Renal cortex interstitium (tissue), 11 donors: ENCODE results near the gene KLHDC1. TPM values are rescaled to one million over a fixed set of nuclear protein-coding genes. Genes with fewer than 3 reads are reported as not detected.
A peak's percentile ranks its signal among the peaks of the same experiment; 100 is the strongest.
"Not testable (repeated sequence)": the region's sequence is repeated elsewhere in the genome, so short reads cannot be mapped to it uniquely, and the experiment has no call there.

Experiments
- DNase-seq, 11 donors: peaks; one replicate each; pipeline ENCODE4 v3.0.0-alpha.2; 2013; ENCODE audit warnings: low read depth in 9 of 11, low spot score in 4 of 11; ENCODE audit errors: extremely low read depth in 1 of 11
- polyA plus RNA-seq, 3 donors: library from polyadenylated mRNA; unstranded; fragments of 120-200 nt; gene quantifications; one replicate each; pipeline ENCODE4 v1.2.1, GENCODE V29; 2013; ENCODE audit not compliant: insufficient read length in 3 of 3

KLHDC1 gene
- polyA plus RNA-seq, 3 donors, result 4.0 to 7.5 (median 5.3) TPM

DNA sequence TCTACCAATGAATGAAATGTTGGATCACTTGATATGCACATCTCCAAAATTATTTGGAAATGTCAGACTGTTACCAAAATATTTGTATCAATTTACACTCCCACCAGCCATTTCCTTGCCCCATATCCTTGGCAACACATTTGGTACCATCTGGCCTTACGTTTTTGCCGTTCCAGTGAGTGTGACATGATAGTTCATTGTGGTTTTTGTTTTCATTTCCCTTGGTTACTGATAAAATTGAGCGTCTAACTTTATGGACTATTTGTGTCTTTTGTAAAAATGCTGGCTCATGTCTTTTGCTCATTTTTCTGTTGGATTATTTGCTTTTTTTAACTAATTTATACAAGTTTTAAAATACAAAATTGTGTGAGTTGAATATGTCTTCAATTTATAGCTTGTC, 11.0 kb downstream of the KLHDC1 start:
- DNase-seq, result no peak

- not testable (repeated sequence) for DNase-seq
Observed at GRCh38 chr14:49704471-49704870, 11.6 kb downstream of the KLHDC1 start.

DNA sequence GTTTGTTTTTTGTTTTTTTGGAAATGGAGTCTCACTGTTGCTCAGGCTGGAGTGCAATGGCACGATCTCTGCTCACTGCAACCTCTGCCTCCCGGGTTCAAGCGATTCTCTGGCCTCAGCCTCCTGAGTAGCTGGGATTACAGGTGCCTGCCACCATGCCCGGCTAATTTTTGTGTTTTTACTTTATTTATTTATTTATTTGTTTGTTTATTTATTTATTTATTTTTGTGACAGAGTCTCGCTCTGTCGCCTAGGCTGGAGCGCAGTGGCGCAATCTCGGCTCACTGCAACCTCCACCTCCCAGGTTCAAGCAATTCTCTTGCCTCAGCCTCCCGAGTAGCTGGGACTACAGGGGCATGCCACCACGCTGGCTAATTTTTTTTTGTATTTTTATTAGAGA, 18.1 kb downstream of the KLHDC1 start:
- not testable (repeated sequence) for DNase-seq

GRCh38 chr14:49720744-49721143, 27.8 kb downstream of the KLHDC1 start:
- no peak for DNase-seq

GRCh38 chr14:49721733-49722435, 29.0 kb downstream of the KLHDC1 start:
- DNase-seq, result not testable (repeated sequence)

DNA sequence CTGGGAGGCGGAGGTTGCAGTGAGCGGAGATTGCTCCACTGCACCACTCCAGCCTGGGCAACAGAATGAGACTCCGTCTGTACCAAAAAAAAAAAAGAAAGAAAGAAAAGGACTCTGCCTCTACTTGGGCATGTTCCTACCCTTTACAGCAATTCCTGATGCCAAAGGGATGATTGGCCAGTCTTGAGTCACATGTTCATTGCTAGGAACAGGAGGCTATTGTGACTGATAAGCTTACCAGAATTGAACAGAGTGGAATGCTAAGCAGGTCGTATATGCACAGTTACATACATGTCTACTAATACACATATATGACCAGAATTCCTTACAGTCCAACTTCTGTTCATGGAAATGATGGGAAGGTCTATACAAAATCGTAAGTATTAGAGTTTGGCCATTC, 34.3 kb downstream of the KLHDC1 start:
- no peak for DNase-seq

DNA sequence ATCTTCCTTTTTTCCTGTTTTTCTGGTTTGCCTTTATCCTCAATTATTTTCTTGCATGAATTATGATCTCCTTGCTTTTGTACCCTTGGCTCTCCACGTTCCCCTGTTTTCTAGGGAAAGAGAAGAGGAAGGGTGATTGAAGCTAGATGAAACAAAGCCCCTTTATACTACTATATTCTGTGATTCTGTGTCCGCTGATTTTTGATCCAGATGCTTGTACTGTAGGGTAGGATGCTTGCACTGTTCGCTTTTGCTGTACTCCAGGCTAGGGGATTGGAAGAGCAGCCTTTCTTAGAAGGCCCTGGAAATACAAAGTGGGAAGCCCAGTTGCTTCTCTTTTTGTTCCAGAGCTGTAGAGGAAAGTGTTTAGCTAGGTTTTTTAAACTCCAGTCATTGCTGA, 40.0 kb downstream of the KLHDC1 start:
- no peak for DNase-seq

DNA sequence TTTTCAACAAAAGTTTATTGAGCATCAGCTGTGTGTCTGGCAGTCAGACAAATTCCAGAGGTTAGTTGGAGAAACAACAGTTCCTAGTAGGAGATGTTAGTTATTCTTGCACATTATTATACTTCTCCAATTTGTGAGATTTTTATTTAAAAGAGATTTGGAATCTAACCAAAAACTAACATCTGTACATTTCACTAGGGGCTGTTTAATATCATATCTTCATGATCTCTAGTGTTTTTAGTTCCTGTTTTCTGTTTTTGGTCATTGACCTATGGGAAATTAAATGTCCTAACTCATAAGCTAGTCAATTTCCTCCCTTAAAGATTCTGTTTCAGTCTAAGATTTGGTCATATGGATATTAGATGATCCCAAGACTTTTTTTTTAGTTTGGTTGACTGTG, 40.9 kb downstream of the KLHDC1 start:
- DNase-seq, result no peak

DNA sequence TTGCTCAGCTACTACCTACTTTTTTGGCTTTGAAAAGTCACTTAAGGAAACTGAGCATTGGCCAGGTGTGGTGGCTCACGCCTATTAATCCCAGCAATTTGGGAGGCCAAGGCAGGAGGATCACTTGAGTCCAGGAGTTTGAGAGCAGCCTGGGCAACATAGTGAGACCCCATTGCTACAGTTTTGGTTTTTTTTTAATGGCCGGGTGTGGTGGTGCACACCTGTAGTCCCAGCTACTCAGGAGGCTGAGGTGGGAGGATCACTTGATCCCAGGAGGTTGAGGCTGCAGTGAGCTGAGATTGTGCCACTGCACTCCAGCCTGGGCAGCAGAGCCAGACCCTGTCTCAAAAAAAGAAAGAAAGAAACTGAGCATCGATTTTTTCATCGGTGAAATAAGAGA, 42.7 kb downstream of the KLHDC1 start:
- not testable (repeated sequence) for DNase-seq

DNA sequence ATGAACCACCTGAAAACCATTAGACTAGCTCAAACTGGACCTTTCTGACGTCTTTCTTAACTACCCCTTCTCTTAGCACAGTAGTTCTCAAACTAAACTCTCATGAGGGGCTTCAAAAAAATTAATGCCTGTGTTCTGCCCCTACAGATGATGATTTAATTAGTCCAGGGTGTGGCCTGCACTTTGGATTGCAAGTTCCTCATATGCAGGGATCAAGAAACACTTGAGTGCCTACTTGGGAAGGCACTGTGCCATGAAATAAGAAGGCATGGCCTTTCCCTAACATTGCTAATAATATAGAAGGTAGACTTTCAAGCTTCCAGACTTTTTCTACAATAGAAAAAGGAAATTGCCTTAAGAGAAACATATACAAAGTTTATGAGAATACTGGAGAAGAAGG, 52.3 kb downstream of the KLHDC1 start:
- no peak for DNase-seq

DNA sequence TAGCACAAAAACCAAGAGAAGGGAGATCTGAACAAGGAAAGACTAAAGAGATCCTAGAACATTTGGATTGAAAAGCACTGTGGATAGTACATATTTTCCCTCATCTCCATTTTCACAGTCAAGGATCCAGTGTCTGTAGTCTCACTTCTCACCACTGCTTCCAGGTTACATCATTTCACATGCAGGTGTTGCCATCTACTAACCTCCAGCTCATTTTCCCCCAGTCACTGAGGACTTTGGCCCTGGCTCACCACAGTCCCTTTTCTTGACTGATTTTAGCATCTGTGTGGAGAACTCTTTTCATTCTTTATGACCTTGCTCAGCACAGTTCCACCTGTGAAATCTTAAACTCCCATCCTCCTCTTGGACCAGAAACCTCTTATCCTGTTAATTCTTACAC, 53.6 kb downstream of the KLHDC1 start:
- not testable (repeated sequence) for DNase-seq

DNA sequence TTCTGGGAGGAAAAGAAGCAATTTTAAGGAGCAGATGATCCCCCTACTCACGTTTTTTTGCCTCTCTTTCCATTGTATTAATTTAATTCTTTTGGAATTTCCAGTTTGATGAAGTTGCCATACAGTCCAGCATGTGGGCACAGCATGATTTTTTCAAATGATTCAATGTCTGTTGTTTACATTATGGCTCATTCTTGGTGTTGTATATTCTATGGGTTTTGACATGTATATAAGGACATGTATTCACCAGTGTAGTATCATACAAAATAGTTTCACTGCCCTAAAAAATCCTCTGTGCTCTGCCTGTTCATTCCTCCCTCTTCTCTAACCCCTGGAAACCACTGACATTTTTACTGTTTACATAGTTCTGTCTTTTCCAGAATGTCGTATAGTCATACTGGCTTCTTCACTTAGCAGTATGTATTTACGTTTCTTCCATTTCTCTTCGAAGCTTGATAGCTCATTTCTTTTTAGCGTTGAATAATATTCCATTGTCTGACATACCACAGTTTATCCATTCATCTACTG, 61.7 kb downstream of the KLHDC1 start:
- no peak for DNase-seq

GRCh38 chr14:49755378-49755777, 62.5 kb downstream of the KLHDC1 start:
- DNase-seq, result no peak

- DNase-seq, result no peak
Observed at GRCh38 chr14:49761839-49762551, 69.1 kb downstream of the KLHDC1 start.

DNA sequence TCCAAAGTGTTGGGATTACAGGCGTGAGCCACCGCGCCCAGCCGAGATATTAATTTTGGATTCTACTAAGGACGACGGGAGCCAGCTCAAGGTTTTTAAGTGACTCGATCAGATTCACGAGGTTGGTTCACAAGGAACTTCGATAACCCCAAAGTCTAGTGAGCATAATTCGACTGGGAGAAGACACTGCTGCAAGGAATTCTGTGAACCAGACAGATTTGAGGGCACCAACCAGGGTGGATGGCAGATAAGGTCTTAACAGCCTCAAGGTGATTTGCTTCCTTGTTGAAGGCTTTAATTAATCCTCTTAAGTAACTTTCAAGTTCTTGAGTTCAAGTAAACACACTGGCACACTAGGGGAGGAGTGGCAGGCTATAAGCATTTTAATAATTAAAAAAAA, 73.9 kb downstream of the KLHDC1 start:
- DNase-seq, result peak in 2 of 11 donors; percentile 8 to 13

GRCh38 chr14:49767270-49767570, 74.3 kb downstream of the KLHDC1 start:
- no peak for DNase-seq

GRCh38 chr14:49767571-49768300, 74.8 kb downstream of the KLHDC1 start, which contains the start of gene KLHDC2:
TSS of gene KLHDC2 (plus strand) at chr14:49768153. CDS start at chr14:49768469, 316 bp downstream.
- peak; percentile 60 to 85 (median 81) for DNase-seq

GRCh38 chr14:49768301-49769121, 75.6 kb downstream of the KLHDC1 start:
- DNase-seq, result peak in 8 of 11 donors; percentile 32 to 51 (median 42)

DNA sequence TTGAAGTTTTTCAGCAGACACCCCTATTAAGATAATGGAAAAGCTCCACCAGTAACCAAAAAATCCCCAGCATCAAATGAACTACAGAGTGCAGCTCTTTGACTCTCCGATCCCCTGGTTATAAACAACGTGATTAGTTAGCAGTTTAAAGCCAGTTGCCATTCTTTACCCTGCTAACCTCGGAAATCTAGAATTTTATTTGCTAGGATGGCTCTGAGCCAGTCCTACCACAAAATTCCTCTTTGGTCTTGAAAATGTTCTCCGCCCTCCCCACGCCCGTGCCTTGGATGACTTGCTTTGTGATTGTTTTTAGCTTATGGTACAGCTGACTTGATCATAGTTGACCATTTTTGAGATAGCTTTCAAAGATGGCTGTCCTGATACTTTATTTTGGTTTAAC, 76.3 kb downstream of the KLHDC1 start:
- peak in 1 of 11 donors; percentile 5 for DNase-seq
